Loucy (cell line): ENCODE results near the gene M1AP.

ENCODE experiments used
- EZH2phosphoT487 ChIP-seq: fragments of 200-600 bp; IDR thresholded peaks from 2 replicates; pipeline ENCODE4 v1.6.1; 2018; ENCODE audit warnings: antibody characterized with exemption, mild to moderate bottlenecking, moderate library complexity, borderline replicate concordance
- TF ChIP-seq, protein P1 (sequence below): fragments of 200-600 bp; sonication (generic); conservative IDR thresholded peaks from 2 replicates; pipeline ENCODE4 v1.5.1; 2014; ENCODE audit warnings: mild to moderate bottlenecking, antibody characterized with exemption, low read length

DNA sequence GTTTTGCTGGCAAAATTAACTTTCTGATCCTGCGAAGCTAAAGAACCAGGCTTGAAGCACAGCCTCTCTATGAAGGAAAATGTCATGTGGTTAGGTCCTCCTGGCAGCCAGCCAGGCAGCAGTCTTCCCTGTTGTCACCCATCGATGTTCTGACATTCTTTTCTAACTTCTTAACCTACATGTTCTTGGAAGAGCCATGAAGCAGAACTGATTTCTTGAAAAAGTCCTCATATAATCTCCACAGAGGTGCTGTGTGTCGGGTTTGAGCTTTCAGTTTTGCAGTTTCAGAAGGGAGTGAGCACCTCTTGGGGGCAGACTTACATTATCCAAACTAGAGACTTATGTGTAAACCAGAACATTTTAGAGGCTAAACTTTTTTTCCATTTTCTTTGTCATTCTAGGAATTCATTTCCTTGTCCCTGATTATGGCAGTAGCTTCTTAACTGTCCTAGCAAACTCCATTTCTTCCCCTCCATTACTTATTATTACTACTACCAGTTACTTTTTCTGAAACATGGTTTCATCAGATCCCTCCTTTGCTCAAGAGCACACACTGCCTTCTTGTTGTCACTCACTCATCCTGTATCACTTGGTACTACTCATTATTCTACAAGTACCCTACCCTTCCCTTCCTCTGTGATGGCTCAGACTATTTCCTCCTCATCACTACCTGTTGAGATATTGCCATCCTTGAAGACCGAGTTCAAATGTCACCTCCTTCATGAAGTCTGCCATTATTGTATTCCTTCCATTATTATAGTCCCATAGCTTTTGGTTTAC lies 62.5 kb downstream of the M1AP start:
- TF ChIP-seq, protein P1, sequence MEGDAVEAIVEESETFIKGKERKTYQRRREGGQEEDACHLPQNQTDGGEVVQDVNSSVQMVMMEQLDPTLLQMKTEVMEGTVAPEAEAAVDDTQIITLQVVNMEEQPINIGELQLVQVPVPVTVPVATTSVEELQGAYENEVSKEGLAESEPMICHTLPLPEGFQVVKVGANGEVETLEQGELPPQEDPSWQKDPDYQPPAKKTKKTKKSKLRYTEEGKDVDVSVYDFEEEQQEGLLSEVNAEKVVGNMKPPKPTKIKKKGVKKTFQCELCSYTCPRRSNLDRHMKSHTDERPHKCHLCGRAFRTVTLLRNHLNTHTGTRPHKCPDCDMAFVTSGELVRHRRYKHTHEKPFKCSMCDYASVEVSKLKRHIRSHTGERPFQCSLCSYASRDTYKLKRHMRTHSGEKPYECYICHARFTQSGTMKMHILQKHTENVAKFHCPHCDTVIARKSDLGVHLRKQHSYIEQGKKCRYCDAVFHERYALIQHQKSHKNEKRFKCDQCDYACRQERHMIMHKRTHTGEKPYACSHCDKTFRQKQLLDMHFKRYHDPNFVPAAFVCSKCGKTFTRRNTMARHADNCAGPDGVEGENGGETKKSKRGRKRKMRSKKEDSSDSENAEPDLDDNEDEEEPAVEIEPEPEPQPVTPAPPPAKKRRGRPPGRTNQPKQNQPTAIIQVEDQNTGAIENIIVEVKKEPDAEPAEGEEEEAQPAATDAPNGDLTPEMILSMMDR, result peak; percentile 34
- TF ChIP-seq EZH2phosphoT487, result no peak
